SU-DHL-6 (cell line): ENCODE measurements around the gene LIPM.
"Not testable (repeated sequence)": the region's sequence is repeated elsewhere in the genome, so short reads cannot be mapped to it uniquely, and the experiment has no call there.

Source experiments
- H2AFZ ChIP-seq: fragments of 200-600 bp; sonication (generic); 2 replicates; pipeline ENCODE4 v1.6.1; 2014; ENCODE audit warnings: low read depth, mild to moderate bottlenecking, moderate library complexity, mixed read lengths, antibody characterized with exemption, low read length; ENCODE audit not compliant: severe bottlenecking
- H3F3A ChIP-seq: fragments of 200-600 bp; shearing (Covaris generic); 2 replicates; pipeline ENCODE4 v1.6.0; 2016; ENCODE audit warnings: antibody characterized with exemption, mild to moderate bottlenecking; ENCODE audit not compliant: insufficient read depth
- H3K27ac ChIP-seq: fragments of 200-600 bp; sonication (generic); 2 replicates; pipeline ENCODE4 v1.5.1; 2016; ENCODE audit warnings: low read depth, mild to moderate bottlenecking, low read length, moderate library complexity, mixed read lengths
- H3K27me3 ChIP-seq: fragments of 200-600 bp; sonication (generic), shearing (Covaris generic); 2 replicates; pipeline ENCODE4 v1.6.0; 2014; ENCODE audit warnings: mild to moderate bottlenecking, low read length
- H3K36me3 ChIP-seq: fragments of 200-600 bp; sonication (generic); 2 replicates; pipeline ENCODE4 v1.6.1; 2014; ENCODE audit warnings: mild to moderate bottlenecking, low read length, mixed read lengths
- H3K4me2 ChIP-seq: fragments of 300-600, 200-600 bp; shearing (Covaris generic), sonication (generic); 2 replicates; pipeline ENCODE4 v1.6.0; 2014; ENCODE audit warnings: low read length, low read depth, mild to moderate bottlenecking; ENCODE audit not compliant: poor library complexity, severe bottlenecking
- H3K4me3 ChIP-seq: fragments of 200-600 bp; sonication (generic); 2 replicates; pipeline ENCODE4 v1.5.1; 2014; ENCODE audit warnings: antibody characterized with exemption, low read length, mild to moderate bottlenecking, mixed read lengths; ENCODE audit not compliant: insufficient read depth, poor library complexity, severe bottlenecking
- H3K79me2 ChIP-seq: fragments of 200-600 bp; sonication (generic); 2 replicates; pipeline ENCODE4 v1.6.1; 2014; ENCODE audit warnings: mild to moderate bottlenecking, low read length, moderate library complexity; ENCODE audit not compliant: insufficient read depth
- H3K9ac ChIP-seq: fragments of 200-600 bp; sonication (generic); 2 replicates; pipeline ENCODE4 v1.7.0; 2014; ENCODE audit warnings: mild to moderate bottlenecking, low read length
- H3K9me2 ChIP-seq: fragments of 200-600 bp; sonication (generic); replicated peaks from 2 replicates; pipeline ENCODE4 v1.6.1; 2014; ENCODE audit warnings: low read length; ENCODE audit not compliant: insufficient read depth
- H3K9me3 ChIP-seq: fragments of 200-600 bp; sonication (generic); 2 replicates; pipeline ENCODE4 v1.6.1; 2014; ENCODE audit warnings: low read length, mixed read lengths; ENCODE audit not compliant: insufficient read depth
- H4K20me1 ChIP-seq: fragments of 200-600 bp; sonication (generic); 2 replicates; pipeline ENCODE4 v1.6.1; 2014; ENCODE audit warnings: low read depth, mild to moderate bottlenecking, antibody characterized with exemption, low read length, moderate library complexity, mixed read lengths
- CTCF ChIP-seq: fragments of 200-600 bp; sonication (generic); IDR thresholded peaks from one replicate; pipeline ENCODE4 v1.5.1; 2017; ENCODE audit warnings: antibody characterized with exemption, mild to moderate bottlenecking, low read length, moderate library complexity; ENCODE audit not compliant: insufficient read depth, poor library complexity, severe bottlenecking
- EZH2phosphoT487 ChIP-seq: fragments of 200-600 bp; sonication (generic), shearing (Covaris generic); conservative IDR thresholded peaks from 2 replicates; pipeline ENCODE4 v1.6.1; 2018; ENCODE audit warnings: mild to moderate bottlenecking, antibody characterized with exemption, low read length, moderate library complexity, mixed read lengths

LIPM gene

DNA sequence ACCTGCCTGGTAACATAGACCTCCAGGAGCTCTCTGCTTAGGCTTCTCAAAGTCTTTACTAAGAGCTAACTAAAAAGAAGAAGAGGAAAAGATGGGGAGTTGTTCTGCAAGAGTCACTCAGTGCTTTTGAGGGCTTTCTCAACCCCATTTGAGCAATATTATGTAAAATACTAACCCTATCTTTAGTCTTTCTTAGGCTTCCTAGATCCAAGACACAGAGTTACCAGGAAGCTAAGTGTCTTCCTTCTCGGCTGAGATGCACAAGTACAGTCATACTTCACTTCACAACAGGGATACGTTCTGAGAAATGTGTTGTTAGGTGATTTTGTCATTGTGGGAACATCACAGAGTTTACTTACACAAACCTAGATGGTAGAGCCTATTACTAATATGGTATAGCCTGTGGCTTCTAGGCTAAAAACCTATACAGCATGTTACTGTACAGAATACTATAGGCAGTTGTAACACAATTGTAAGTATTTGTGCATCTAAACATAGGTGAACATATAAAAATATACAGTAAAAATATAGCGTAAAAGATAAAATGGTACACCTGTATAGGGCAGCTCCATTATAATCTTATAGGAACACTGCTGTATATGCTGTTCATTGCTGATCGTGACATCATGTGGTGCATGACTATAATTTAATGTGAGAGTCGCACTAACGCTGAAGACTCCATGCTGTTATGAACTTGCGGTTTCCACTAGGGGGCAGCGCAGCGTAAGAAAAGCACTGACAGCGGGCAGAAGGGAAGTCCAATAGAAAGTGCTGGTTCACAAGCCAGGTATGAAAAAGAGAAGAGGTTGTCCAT, 32.8 kb downstream of the LIPM start:
- Histone ChIP-seq H3K79me2 (no peaks in the 10 kb centered on the region), H2AFZ (no peak overlapping the region), H3K27me3 (no peaks in the 10 kb centered on the region), H3K27ac (no peak overlapping the region), H3K9ac (no peak overlapping the region), H3K4me3 (no peak overlapping the region), H3K9me3 (no peaks in the 10 kb centered on the region), H3K4me2 (no peak overlapping the region), H3F3A (no peaks in the 10 kb centered on the region), H3K9me2 (no peaks in the 10 kb centered on the region), H3K36me3 (no peaks in the 10 kb centered on the region), H4K20me1 (no peaks in the 10 kb centered on the region)
- TF ChIP-seq CTCF (peak; percentile 94), EZH2phosphoT487 (no peak)

GRCh38 chr10:88835910-88836221, 33.3 kb downstream of the LIPM start:
- no peak overlapping the region for H2AFZ ChIP-seq
- no peak overlapping the region for H3K4me2 ChIP-seq
- TF ChIP-seq EZH2phosphoT487, result no peak
- no peak for TF ChIP-seq CTCF
- no peaks in the 10 kb centered on the region for H4K20me1 ChIP-seq
- H3K4me3 ChIP-seq, result no peak overlapping the region
- no peaks in the 10 kb centered on the region for H3K36me3 ChIP-seq
- H3K9ac ChIP-seq, result no peak overlapping the region
- H3F3A ChIP-seq, result no peaks in the 10 kb centered on the region
- H3K27ac ChIP-seq, result no peak overlapping the region
- H3K9me2 ChIP-seq, result no peaks in the 10 kb centered on the region
- H3K27me3 ChIP-seq, result no peaks in the 10 kb centered on the region
- no peaks in the 10 kb centered on the region for H3K79me2 ChIP-seq
- no peaks in the 10 kb centered on the region for H3K9me3 ChIP-seq

DNA sequence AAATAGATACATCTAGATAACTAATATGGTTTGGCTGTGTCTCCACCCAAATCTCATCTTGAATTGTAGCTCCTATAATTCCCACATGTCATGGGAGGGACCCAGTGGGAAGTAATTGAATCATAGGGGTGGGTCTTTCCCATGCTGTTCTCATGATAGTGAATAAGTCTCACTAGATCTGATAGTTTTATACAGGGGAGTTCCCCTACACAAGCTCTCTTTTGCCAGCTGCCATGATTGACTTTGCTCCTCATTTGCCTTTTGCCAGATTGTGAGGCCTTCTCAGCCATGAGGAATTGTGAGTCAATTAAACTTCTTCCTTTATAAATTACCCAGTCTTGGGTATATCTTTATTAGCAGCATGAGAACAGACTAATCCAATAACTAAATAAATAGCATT, 35.1 kb downstream of the LIPM start:
- H3K4me2 ChIP-seq, H3K9me3 ChIP-seq, H3K9me2 ChIP-seq, H3F3A ChIP-seq, H3K79me2 ChIP-seq, H3K4me3 ChIP-seq, H3K27me3 ChIP-seq, H4K20me1 ChIP-seq, H3K36me3 ChIP-seq, H2AFZ ChIP-seq, H3K27ac ChIP-seq, H3K9ac ChIP-seq: not testable (repeated sequence)

DNA sequence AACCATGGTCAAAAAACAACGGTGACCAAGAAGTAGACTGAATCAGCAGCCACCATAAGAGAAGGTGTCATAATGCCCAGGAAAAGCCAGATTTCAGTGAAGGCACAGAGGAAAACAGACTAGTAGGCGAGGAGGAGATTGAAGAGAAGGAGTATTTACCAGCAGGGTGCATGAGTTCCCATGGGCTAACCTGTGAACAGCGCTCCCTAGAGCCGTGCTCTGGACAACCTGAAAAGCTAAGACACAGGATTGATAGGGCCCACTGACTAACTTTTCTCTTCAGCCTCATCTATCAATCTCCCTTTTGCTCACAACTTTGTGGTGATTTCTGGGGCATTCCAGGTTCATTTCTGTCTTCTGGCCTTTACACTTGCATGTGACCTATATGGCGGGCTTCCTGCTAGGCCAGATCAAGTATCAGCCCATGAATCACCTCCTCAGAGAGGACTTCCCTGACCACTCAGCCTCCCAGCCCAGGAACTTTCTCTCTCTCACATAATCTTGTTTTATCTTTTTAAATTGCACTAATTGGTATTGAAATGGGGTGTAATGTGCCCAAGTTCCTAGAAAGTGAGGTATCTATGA, 36.3 kb downstream of the LIPM start:
- Histone ChIP-seq H2AFZ (no peak overlapping the region), H3F3A (no peaks in the 10 kb centered on the region), H3K9ac (no peak overlapping the region), H3K79me2 (no peaks in the 10 kb centered on the region), H3K27me3 (no peaks in the 10 kb centered on the region), H3K27ac (no peak overlapping the region), H4K20me1 (no peaks in the 10 kb centered on the region), H3K9me3 (no peaks in the 10 kb centered on the region), H3K36me3 (no peaks in the 10 kb centered on the region), H3K4me2 (no peak overlapping the region), H3K4me3 (no peak overlapping the region), H3K9me2 (no peaks in the 10 kb centered on the region)
- no peak for TF ChIP-seq CTCF
- TF ChIP-seq EZH2phosphoT487, result no peak
